CD4-positive, alpha-beta T cell (primary cell): ENCODE results near the gene KDM4E. TPM values are rescaled to one million over a fixed set of nuclear protein-coding genes. Genes with fewer than 3 reads are reported as not detected.

Experiments
- ATAC-seq: fragments of 200-7000 bp; cut with Tn5 transposase; one replicate; pipeline ENCODE4 v1.10.0; 2022; ENCODE audit warnings: mild to moderate bottlenecking; ENCODE audit not compliant: poor library complexity
- CTCF ChIA-PET: fragments of 350-600 bp; sonication (Branson Sonifier 250); formaldehyde crosslinking; loops from one replicate; lab custom pipeline; 2021; ENCODE audit warnings: antibody characterized with exemption, inconsistent platforms; lab: Charles Lee
- POLR2A ChIA-PET: fragments of 350-600 bp; sonication (Branson Sonifier 250); formaldehyde crosslinking; loops from one replicate; lab custom pipeline; 2021; ENCODE audit warnings: antibody characterized with exemption, inconsistent platforms; lab: Charles Lee
- DNase-seq, 14 experiments: peaks; one replicate each; pipeline ENCODE4 v3.0.0-alpha.2; 2013 to 2020; ENCODE audit warnings: mixed read lengths in 2 of 14
- H3K27ac ChIP-seq, 2 donors: one replicate each; pipeline versions ENCODE4 v1.5.1 to v1.7.0; 2013; ENCODE audit warnings: low read length in 2 of 2, low read depth in 1 of 2, mild to moderate bottlenecking in 1 of 2
- H3K27me3 ChIP-seq, 2 experiments: 1 replicate in 1 of 2; 2 replicates in 1 of 2; pipeline versions ENCODE4 v1.6.1 to v1.7.0; 2013; ENCODE audit warnings: low read length in 2 of 2, control low read depth in 1 of 2, mild to moderate bottlenecking in 1 of 2, moderate library complexity in 1 of 2; ENCODE audit not compliant: insufficient read depth in 2 of 2, control insufficient read depth in 1 of 2
- H3K36me3 ChIP-seq: one replicate; pipeline ENCODE4 v1.6.1; 2013; ENCODE audit warnings: low read length, control low read depth; ENCODE audit not compliant: insufficient read depth
- H3K4me1 ChIP-seq: one replicate; pipeline ENCODE4 v1.6.1; 2013; ENCODE audit warnings: low read length, control low read depth; ENCODE audit not compliant: insufficient read depth
- H3K4me3 ChIP-seq: one replicate; pipeline ENCODE4 v1.5.1; 2013; ENCODE audit warnings: mild to moderate bottlenecking, low read length, moderate library complexity
- H3K9me3 ChIP-seq, 2 experiments: 1 replicate in 1 of 2; 2 replicates in 1 of 2; pipeline versions ENCODE4 v1.6.1 to v1.7.0; 2013; ENCODE audit warnings: low read length in 2 of 2, mild to moderate bottlenecking in 2 of 2, control low read depth in 1 of 2, moderate library complexity in 1 of 2; ENCODE audit not compliant: control insufficient read depth in 1 of 2, insufficient read depth in 1 of 2
- H3K27ac Mint-ChIP-seq: one replicate; pipeline ENCODE4 v1.8.0; 2020; ENCODE audit warnings: mixed read lengths
- H3K27me3 Mint-ChIP-seq: one replicate; pipeline ENCODE4 v1.8.0; 2021; ENCODE audit warnings: mixed read lengths
- H3K36me3 Mint-ChIP-seq: one replicate; pipeline ENCODE4 v1.8.0; 2021; ENCODE audit warnings: low read depth, mixed read lengths
- H3K4me1 Mint-ChIP-seq: one replicate; pipeline ENCODE4 v1.8.0; 2021; ENCODE audit warnings: low read depth, mixed read lengths
- H3K4me3 Mint-ChIP-seq: one replicate; pipeline ENCODE4 v1.8.0; 2020; ENCODE audit warnings: mild to moderate bottlenecking, mixed read lengths
- H3K9me3 Mint-ChIP-seq: one replicate; pipeline ENCODE4 v1.8.0; 2020; ENCODE audit warnings: mixed read lengths
- CTCF ChIP-seq: fragments of 200-600 bp; IDR thresholded peaks from one replicate; pipeline ENCODE4 v1.8.0; 2022; ENCODE audit warnings: antibody characterized with exemption, mild to moderate bottlenecking
- intact Hi-C, 2 experiments: fragments of 100-400 bp; cut with DNase I in 1 of 2; cut with micrococcal nuclease in 1 of 2; formaldehyde crosslinking; loops; one replicate each; pipeline versions ENCODE4 v1.15.1 to v1.9.0; 2023 to 2025; cut with DNase I, micrococcal nuclease
- total RNA-seq, 174 experiments: library from RNA in 2 of 174; stranded (reverse) in 2 of 174; gene quantifications; one replicate each; pipeline ENCODE4 v1.2.3 and lab custom pipeline; 2021 to 2026

Gene KDM4E
- total RNA-seq, 2 experiments from 2014 or later = not detected

- no peaks in the 10 kb centered on the region for H3K27me3 Mint-ChIP-seq
- no peaks in the 10 kb centered on the region for H3K9me3 Mint-ChIP-seq
- ATAC-seq (no peak), DNase-seq (no peak)
- peak overlapping the region; percentile 49 for H3K4me3 Mint-ChIP-seq
- POLR2A ChIA-PET = interaction anchor here (0.8 to 4.1 kb wide), 7 partner anchors 15 to 719 kb away, joined by 3 to 266 read pairs (median 24); partner anchors contain the start of genes CEP57, ENDOD1, FAM76B and SESN3
- CTCF ChIA-PET = interaction anchor here (0.8 to 5.3 kb wide), 6 partner anchors 15 to 719 kb away, joined by 3 to 67 read pairs (median 11); partner anchors contain the start of genes ENDOD1, FAM76B and SESN3
- H3K36me3 Mint-ChIP-seq = peaks cover 32% of the 10 kb centered on the region
- H3K36me3 ChIP-seq = peaks cover 3% of the 10 kb centered on the region
- peaks cover 38% of the 10 kb centered on the region for H3K4me1 Mint-ChIP-seq
- no peak overlapping the region for H3K4me3 ChIP-seq
- no peaks in the 10 kb centered on the region for H3K27me3 ChIP-seq
- H3K27ac Mint-ChIP-seq = no peak overlapping the region
- TF ChIP-seq CTCF = no peak
- H3K4me1 ChIP-seq = peaks cover 12% of the 10 kb centered on the region
- H3K27ac ChIP-seq = no peak overlapping the region
- no peaks in the 10 kb centered on the region for H3K9me3 ChIP-seq
- intact Hi-C loops = loop anchor here in 1 of 2 experiments (1.0 to 10.0 kb wide), 3 partner anchors 20 to 692 kb away; no protein-coding TSS in a partner anchor
These were observed 45.4 kb downstream of the KDM4E start for GRCh38 chr11:95070471-95070870.

GRCh38 chr11:95072948-95073347 lies 47.9 kb downstream of the KDM4E start:
- no peak for DNase-seq
- peaks cover 27% of the 10 kb centered on the region for H3K36me3 Mint-ChIP-seq
- Histone ChIP-seq H3K27ac (no peak overlapping the region), H3K36me3 (peaks cover 3% of the 10 kb centered on the region), H3K27me3 (no peaks in the 10 kb centered on the region), H3K9me3 (no peaks in the 10 kb centered on the region), H3K4me3 (no peak overlapping the region), H3K4me1 (peaks cover 12% of the 10 kb centered on the region)
- H3K27me3 Mint-ChIP-seq = no peaks in the 10 kb centered on the region
- H3K4me3 Mint-ChIP-seq = no peak overlapping the region
- peaks cover 32% of the 10 kb centered on the region for H3K4me1 Mint-ChIP-seq
- no peak for TF ChIP-seq CTCF
- H3K27ac Mint-ChIP-seq = no peak overlapping the region
- ChIA-PET POLR2A (interaction anchor here (2.1 to 4.0 kb wide), 2 partner anchors 17 to 716 kb away, joined by 10 to 32 read pairs; partner anchors contain the start of genes CEP57, ENDOD1 and FAM76B), CTCF (interaction anchor here (1.3 kb wide), 1 partner anchor 16 kb away, joined by 4 read pairs; the partner anchor contains the start of gene ENDOD1)
- H3K9me3 Mint-ChIP-seq = no peaks in the 10 kb centered on the region
- intact Hi-C loops = loop anchor here in 1 of 2 experiments (5.0 to 10.0 kb wide), 2 partner anchors 632 to 689 kb away; no protein-coding TSS in a partner anchor
- no peak for ATAC-seq

- H3K4me3 Mint-ChIP-seq = no peak overlapping the region
- CTCF ChIA-PET = interaction anchor here (1.2 kb wide), 1 partner anchor 14 kb away, joined by 3 read pairs; the partner anchor contains the start of gene ENDOD1
- H3K36me3 ChIP-seq = peaks cover 3% of the 10 kb centered on the region
- H3K27ac ChIP-seq = no peak overlapping the region
- peaks cover 18% of the 10 kb centered on the region for H3K4me1 Mint-ChIP-seq
- intact Hi-C loops = loop anchor here in 1 of 2 experiments (5.0 to 10.0 kb wide), 2 partner anchors 630 to 687 kb away; no protein-coding TSS in a partner anchor
- H3K27ac Mint-ChIP-seq = no peak overlapping the region
- H3K4me3 ChIP-seq = no peak overlapping the region
- no peaks in the 10 kb centered on the region for H3K9me3 Mint-ChIP-seq
- H3K27me3 ChIP-seq = no peaks in the 10 kb centered on the region
- TF ChIP-seq CTCF = no peak
- POLR2A ChIA-PET = interaction anchor here (0.7 to 2.8 kb wide), 3 partner anchors 7 to 15 kb away, joined by 4 to 13 read pairs (median 13); partner anchors contain the start of genes ENDOD1 and SRSF8
- ATAC-seq (no peak), DNase-seq (no peak)
- H3K36me3 Mint-ChIP-seq = peaks cover 12% of the 10 kb centered on the region
- peaks cover 6% of the 10 kb centered on the region for H3K4me1 ChIP-seq
- no peaks in the 10 kb centered on the region for H3K27me3 Mint-ChIP-seq
- no peaks in the 10 kb centered on the region for H3K9me3 ChIP-seq
These were observed 49.9 kb downstream of the KDM4E start for GRCh38 chr11:95074792-95075563.
